Measurements from ENCODE around the gene LPGAT1. TPM values are rescaled to one million over a fixed set of nuclear protein-coding genes. Genes with fewer than 3 reads are reported as not detected.
"Not testable (repeated sequence)": the region's sequence is repeated elsewhere in the genome, so short reads cannot be mapped to it uniquely, and the experiment has no call there.

The LPGAT1 gene
- polyA plus RNA-seq, 10 donors: 13.2 to 22.1 (median 17.7) TPM

- no peak for DNase-seq
These were observed 94.1 kb downstream of the LPGAT1 start for GRCh38 chr1:211736351-211736915.

- DNase-seq: peak in 1 of 3 donors; percentile 43
These were observed 95.1 kb downstream of the LPGAT1 start for GRCh38 chr1:211735208-211736170.

- no peak for DNase-seq
These were observed 95.8 kb downstream of the LPGAT1 start for GRCh38 chr1:211734791-211735190.

- DNase-seq: no peak
These were observed 96.2 kb downstream of the LPGAT1 start for GRCh38 chr1:211734359-211734758.

- DNase-seq: no peak
These were observed 98.1 kb downstream of the LPGAT1 start for GRCh38 chr1:211732293-211732980.

- DNase-seq: no peak
These were observed 98.9 kb downstream of the LPGAT1 start for GRCh38 chr1:211731456-211732292.

- DNase-seq: no peak
These were observed 100.2 kb downstream of the LPGAT1 start for GRCh38 chr1:211730347-211730746.

GRCh38 chr1:211729238-211729637 lies 101.3 kb downstream of the LPGAT1 start:
- no peak for DNase-seq

GRCh38 chr1:211726467-211726995 lies 104.0 kb downstream of the LPGAT1 start:
- DNase-seq: peak in 1 of 3 donors; percentile 58

- DNase-seq: peak in 2 of 3 donors; percentile 59 to 77
These were observed 105.8 kb downstream of the LPGAT1 start for GRCh38 chr1:211724687-211725196.

GRCh38 chr1:211723273-211723672 lies 107.3 kb downstream of the LPGAT1 start:
- no peak for DNase-seq

GRCh38 chr1:211722277-211723175 lies 108.0 kb downstream of the LPGAT1 start:
- no peak for DNase-seq

GRCh38 chr1:211716555-211716954 lies 114.0 kb downstream of the LPGAT1 start:
- not testable (repeated sequence) for DNase-seq

- DNase-seq: no peak
These were observed 114.6 kb downstream of the LPGAT1 start for GRCh38 chr1:211715971-211716370.

GRCh38 chr1:211714154-211714553 lies 116.4 kb downstream of the LPGAT1 start:
- no peak for DNase-seq

GRCh38 chr1:211713231-211713630 lies 117.3 kb downstream of the LPGAT1 start:
- DNase-seq: no peak

- DNase-seq: no peak
These were observed 119.3 kb downstream of the LPGAT1 start for GRCh38 chr1:211711315-211711705.

GRCh38 chr1:211710566-211711314 lies 119.8 kb downstream of the LPGAT1 start:
- DNase-seq: no peak

- DNase-seq: no peak
These were observed 121.6 kb downstream of the LPGAT1 start for GRCh38 chr1:211708926-211709325.

Data from muscle of back (tissue), 11 donors.